K562 (cell line): ENCODE measurements around the gene MATN4. TPM values are rescaled to one million over a fixed set of nuclear protein-coding genes. Genes with fewer than 3 reads are reported as not detected.

Source experiments
- BCLAF1 ChIP-seq, 2 experiments: fragments of 450-650 bp in 1 of 2; IDR thresholded peaks; 2 replicates each; pipeline ENCODE4 v1.6.1; 2011 to 2017; ENCODE audit warnings: low read depth in 2 of 2, antibody characterized with exemption in 1 of 2, borderline replicate concordance in 1 of 2, low read length in 1 of 2, mild to moderate bottlenecking in 1 of 2, mixed read lengths in 1 of 2; ENCODE audit not compliant: control insufficient read depth in 1 of 2
- CBFB ChIP-seq: sonication (generic); formaldehyde crosslinking; IDR thresholded peaks from 2 replicates; pipeline ENCODE4 v1.4.0; 2020; ENCODE audit warnings: mild to moderate bottlenecking, missing genetic modification reagents
- CBX2 ChIP-seq: fragments of 200-600 bp; sonication (generic); IDR thresholded peaks from one replicate; pipeline ENCODE4 v1.6.1; 2012; ENCODE audit warnings: mild to moderate bottlenecking, low read length, inconsistent platforms; ENCODE audit not compliant: insufficient read depth, poor library complexity, severe bottlenecking
- CREB1 ChIP-seq, 2 experiments: sonication (generic) in 1 of 2; formaldehyde crosslinking in 1 of 2; IDR thresholded peaks; 2 replicates each; pipeline versions ENCODE4 v1.6.1 to v1.8.0; 2012 to 2022; ENCODE audit warnings: inconsistent platforms in 1 of 2, mild to moderate bottlenecking in 1 of 2, missing genetic modification reagents in 1 of 2, moderate library complexity in 1 of 2
- EP300 ChIP-seq: IDR thresholded peaks from 2 replicates; pipeline ENCODE4 v1.6.1; 2012; ENCODE audit warnings: low read length, improper control_type of control experiment
- ESRRB ChIP-seq: fragments of 250-450 bp; sonication (Bioruptor Pico); IDR thresholded peaks from 2 replicates; pipeline ENCODE4 v1.5.0; 2020; ENCODE audit warnings: mild to moderate bottlenecking, moderate library complexity, borderline replicate concordance
- ETV5 ChIP-seq: sonication (generic); formaldehyde crosslinking; IDR thresholded peaks from 2 replicates; pipeline ENCODE4 v1.4.0; 2020; ENCODE audit warnings: low read depth, mild to moderate bottlenecking, missing genetic modification reagents
- HNRNPLL ChIP-seq: fragments of 200-400 bp; formaldehyde crosslinking; IDR thresholded peaks from 2 replicates; pipeline ENCODE4 v1.6.1; 2017; ENCODE audit warnings: low read length, low read depth, mild to moderate bottlenecking; ENCODE audit not compliant: poor library complexity, severe bottlenecking
- IFI16 ChIP-seq: fragments of 250-450 bp; sonication (Bioruptor Pico); IDR thresholded peaks from 2 replicates; pipeline ENCODE4 v2.1.2; 2022; ENCODE audit warnings: mild to moderate bottlenecking, inconsistent platforms
- MED1 ChIP-seq: sonication (generic); formaldehyde crosslinking; IDR thresholded peaks from 2 replicates; pipeline ENCODE4 v1.8.1; 2023; ENCODE audit warnings: missing genetic modification reagents, borderline replicate concordance
- NCOA1 ChIP-seq: fragments of 450-650 bp; IDR thresholded peaks from 2 replicates; pipeline ENCODE4 v1.6.1; 2016; ENCODE audit warnings: low read depth
- NFATC3 ChIP-seq: fragments of 450-650 bp; IDR thresholded peaks from 2 replicates; pipeline ENCODE4 v1.6.1; 2017; ENCODE audit warnings: mild to moderate bottlenecking
- POLR3A ChIP-seq: IDR thresholded peaks from 2 replicates; pipeline ENCODE4 v1.6.1; 2011; ENCODE audit warnings: borderline replicate concordance, mild to moderate bottlenecking, moderate library complexity; ENCODE audit not compliant: insufficient read length, insufficient read depth; ENCODE audit errors: extremely low read depth
- PYGO2 ChIP-seq: fragments of 450-650 bp; IDR thresholded peaks from 2 replicates; pipeline ENCODE4 v1.6.1; 2016; ENCODE audit warnings: mild to moderate bottlenecking, missing genetic modification characterization, moderate library complexity, missing compliant biosample characterization
- RFX1 ChIP-seq: fragments of 450-650 bp; IDR thresholded peaks from 2 replicates; pipeline ENCODE4 v1.6.1; 2016; ENCODE audit warnings: mild to moderate bottlenecking, moderate library complexity
- SNIP1 ChIP-seq: fragments of 450-650 bp; IDR thresholded peaks from 2 replicates; pipeline ENCODE4 v1.7.1; 2017; ENCODE audit warnings: low read depth, mild to moderate bottlenecking
- WHSC1 ChIP-seq: IDR thresholded peaks from one replicate; pipeline ENCODE4 v1.6.1; 2012; ENCODE audit warnings: low read length, control low read depth, inconsistent platforms
- ZFP36 ChIP-seq: fragments of 150-350 bp; IDR thresholded peaks from 2 replicates; pipeline ENCODE4 v1.6.1; 2018; ENCODE audit warnings: low read length, low read depth; ENCODE audit not compliant: partially characterized antibody
- ZNF174 ChIP-seq: fragments of 250-450 bp; sonication (Bioruptor Pico); IDR thresholded peaks from 2 replicates; pipeline ENCODE4 v1.4.0; 2020; ENCODE audit warnings: mild to moderate bottlenecking
- polyA plus RNA-seq, 8 experiments: library from polyadenylated mRNA; depleted of rRNA in 4 of 8; stranded (reverse) in 5 of 8; unstranded in 3 of 8; fragments of >200 nt; fragmentation: Nextera tagmentation in 2 of 8; fragmentation: Illumina TruSeq in 1 of 8; extraction: Ambion mirVana in 2 of 8; extraction: Trizol in 1 of 8; gene quantifications; 2 replicates each; pipeline versions ENCODE4 v1.2.1 to v1.2.3, GENCODE V29; 2011 to 2014; ENCODE audit warnings: inconsistent platforms in 1 of 8, missing spikeins in 1 of 8
- total RNA-seq, 7 experiments: library from RNA; depleted of rRNA in 6 of 7; stranded (reverse); fragments of >200 nt in 6 of 7; fragmentation: Illumina TruSeq in 2 of 7; extraction: Trizol in 2 of 7; gene quantifications; 2 replicates each; pipeline versions ENCODE4 v1.2.1 to v1.2.3, GENCODE V29; 2011 to 2021; ENCODE audit warnings: low replicate concordance in 1 of 7
- TF ChIP-seq, protein P1 (sequence below): sonication (generic); formaldehyde crosslinking; IDR thresholded peaks from 2 replicates; pipeline ENCODE4 v1.8.0; 2022; ENCODE audit warnings: mild to moderate bottlenecking, missing genetic modification reagents
- TF ChIP-seq, protein P2 (sequence below): fragments of 450-650 bp; IDR thresholded peaks from 2 replicates; pipeline ENCODE4 v1.6.1; 2017; ENCODE audit warnings: mild to moderate bottlenecking, moderate library complexity
- TF ChIP-seq, protein P3 (sequence below): sonication (generic); formaldehyde crosslinking; IDR thresholded peaks from 2 replicates; pipeline ENCODE4 v1.9.0; 2022; ENCODE audit warnings: mild to moderate bottlenecking, missing genetic modification reagents
- TF ChIP-seq, protein P4 (sequence below): fragments of 250-450 bp; sonication (Bioruptor Pico); IDR thresholded peaks from 2 replicates; pipeline ENCODE4 v1.9.0; 2021; ENCODE audit warnings: mild to moderate bottlenecking

MATN4 gene
- total and polyA plus RNA-seq, 9 of the 15 experiments (the other 6 are each of a cell fraction or from before 2014, with no cell fraction given), result 0.09 TPM; not detected in 8

GRCh38 chr20:45322952-45323383 is 14.9 kb upstream of the MATN4 start (continued):
- TF ChIP-seq, protein P1, sequence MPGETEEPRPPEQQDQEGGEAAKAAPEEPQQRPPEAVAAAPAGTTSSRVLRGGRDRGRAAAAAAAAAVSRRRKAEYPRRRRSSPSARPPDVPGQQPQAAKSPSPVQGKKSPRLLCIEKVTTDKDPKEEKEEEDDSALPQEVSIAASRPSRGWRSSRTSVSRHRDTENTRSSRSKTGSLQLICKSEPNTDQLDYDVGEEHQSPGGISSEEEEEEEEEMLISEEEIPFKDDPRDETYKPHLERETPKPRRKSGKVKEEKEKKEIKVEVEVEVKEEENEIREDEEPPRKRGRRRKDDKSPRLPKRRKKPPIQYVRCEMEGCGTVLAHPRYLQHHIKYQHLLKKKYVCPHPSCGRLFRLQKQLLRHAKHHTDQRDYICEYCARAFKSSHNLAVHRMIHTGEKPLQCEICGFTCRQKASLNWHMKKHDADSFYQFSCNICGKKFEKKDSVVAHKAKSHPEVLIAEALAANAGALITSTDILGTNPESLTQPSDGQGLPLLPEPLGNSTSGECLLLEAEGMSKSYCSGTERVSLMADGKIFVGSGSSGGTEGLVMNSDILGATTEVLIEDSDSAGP (CRISPR knock-in tag), result no peak
- TF ChIP-seq MED1 (CRISPR knock-in tag), result no peak
- no peak for TF ChIP-seq CBX2
- TF ChIP-seq, protein P2, sequence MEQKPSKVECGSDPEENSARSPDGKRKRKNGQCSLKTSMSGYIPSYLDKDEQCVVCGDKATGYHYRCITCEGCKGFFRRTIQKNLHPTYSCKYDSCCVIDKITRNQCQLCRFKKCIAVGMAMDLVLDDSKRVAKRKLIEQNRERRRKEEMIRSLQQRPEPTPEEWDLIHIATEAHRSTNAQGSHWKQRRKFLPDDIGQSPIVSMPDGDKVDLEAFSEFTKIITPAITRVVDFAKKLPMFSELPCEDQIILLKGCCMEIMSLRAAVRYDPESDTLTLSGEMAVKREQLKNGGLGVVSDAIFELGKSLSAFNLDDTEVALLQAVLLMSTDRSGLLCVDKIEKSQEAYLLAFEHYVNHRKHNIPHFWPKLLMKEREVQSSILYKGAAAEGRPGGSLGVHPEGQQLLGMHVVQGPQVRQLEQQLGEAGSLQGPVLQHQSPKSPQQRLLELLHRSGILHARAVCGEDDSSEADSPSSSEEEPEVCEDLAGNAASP, result no peak
- TF ChIP-seq, protein P3, sequence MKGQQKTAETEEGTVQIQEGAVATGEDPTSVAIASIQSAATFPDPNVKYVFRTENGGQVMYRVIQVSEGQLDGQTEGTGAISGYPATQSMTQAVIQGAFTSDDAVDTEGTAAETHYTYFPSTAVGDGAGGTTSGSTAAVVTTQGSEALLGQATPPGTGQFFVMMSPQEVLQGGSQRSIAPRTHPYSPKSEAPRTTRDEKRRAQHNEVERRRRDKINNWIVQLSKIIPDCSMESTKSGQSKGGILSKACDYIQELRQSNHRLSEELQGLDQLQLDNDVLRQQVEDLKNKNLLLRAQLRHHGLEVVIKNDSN (CRISPR knock-in tag), result peak; percentile 62
- no peak for TF ChIP-seq ETV5 (CRISPR knock-in tag)
- no peak for TF ChIP-seq POLR3A
- TF ChIP-seq, protein P4, sequence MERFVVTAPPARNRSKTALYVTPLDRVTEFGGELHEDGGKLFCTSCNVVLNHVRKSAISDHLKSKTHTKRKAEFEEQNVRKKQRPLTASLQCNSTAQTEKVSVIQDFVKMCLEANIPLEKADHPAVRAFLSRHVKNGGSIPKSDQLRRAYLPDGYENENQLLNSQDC (CRISPR knock-in tag), result no peak
- TF ChIP-seq NFATC3, result no peak
- TF ChIP-seq ESRRB, result no peak
- no peak for TF ChIP-seq IFI16 (CRISPR knock-in tag)
- no peak for TF ChIP-seq SNIP1
- TF ChIP-seq ZNF174, result no peak
- no peak for TF ChIP-seq PYGO2 (tag)
- no peak for TF ChIP-seq NCOA1
- TF ChIP-seq CBFB, result no peak
- no peak for TF ChIP-seq HNRNPLL
- TF ChIP-seq RFX1, result no peak
- TF ChIP-seq BCLAF1 (IDR thresholded peaks at IDR 0.05; ENCODE audit: borderline replicate concordance in 1 of 2, control insufficient read depth in 1 of 2, low read depth in 2 of 2, low read length in 1 of 2), result no peak
- TF ChIP-seq EP300, result no peak
- TF ChIP-seq ZFP36, result no peak
- TF ChIP-seq WHSC1, result no peak
- no peak for TF ChIP-seq CREB1 (IDR thresholded peaks at IDR 0.05)
- no peak for TF ChIP-seq CREB1 (CRISPR knock-in tag; IDR thresholded peaks at IDR 0.05)
